ENCODE results near the gene SOAT1.
A peak's percentile ranks its signal among the peaks of the same experiment; 100 is the strongest.
"Not testable (repeated sequence)": the region's sequence is repeated elsewhere in the genome, so short reads cannot be mapped to it uniquely, and the experiment has no call there.

SOAT1 gene

DNA sequence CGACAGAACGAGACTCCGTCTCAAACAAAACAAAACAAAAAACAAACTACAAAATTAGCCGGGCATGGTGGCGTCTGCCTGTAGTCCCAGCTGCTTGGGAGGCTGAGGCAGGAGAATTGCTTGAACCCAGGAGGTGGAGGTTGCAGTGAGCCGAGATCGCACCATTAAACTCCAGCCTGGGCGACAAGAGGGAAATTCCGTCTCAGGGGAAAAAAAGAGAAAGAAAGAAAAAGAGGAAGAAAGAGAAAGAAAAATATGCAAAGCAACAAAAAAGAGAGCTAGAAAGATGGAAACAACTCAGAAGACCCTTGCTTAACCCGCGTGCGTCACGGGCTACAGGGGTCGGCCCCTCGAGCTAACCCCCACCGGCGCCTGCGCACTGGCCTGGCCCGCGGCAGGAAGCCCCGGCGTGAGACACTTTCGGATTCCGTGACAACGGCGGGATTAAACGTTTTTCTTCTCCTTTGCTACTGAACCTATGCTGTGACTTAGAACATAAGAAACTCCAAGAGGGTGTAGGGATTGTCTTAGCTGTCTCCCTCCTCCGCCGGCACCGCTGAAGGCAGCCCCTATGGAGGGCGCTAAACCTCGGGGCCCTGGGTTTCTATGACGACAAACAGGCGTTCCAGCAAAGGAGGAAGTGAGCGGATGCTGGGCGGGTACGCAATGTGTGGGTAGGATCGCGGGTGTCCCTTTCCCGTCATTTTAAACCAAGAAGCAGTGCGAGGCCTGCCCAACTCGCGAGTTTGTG is 71.9 kb downstream of the SOAT1 start, which contains the start of gene AXDND1:
Gene AXDND1 (plus strand): TSS at position 630 of the 751 bp plus-strand sequence. CDS start 539 bp downstream, outside the sequence.
- peak; percentile 85 to 96 (median 90) for DNase-seq

DNA sequence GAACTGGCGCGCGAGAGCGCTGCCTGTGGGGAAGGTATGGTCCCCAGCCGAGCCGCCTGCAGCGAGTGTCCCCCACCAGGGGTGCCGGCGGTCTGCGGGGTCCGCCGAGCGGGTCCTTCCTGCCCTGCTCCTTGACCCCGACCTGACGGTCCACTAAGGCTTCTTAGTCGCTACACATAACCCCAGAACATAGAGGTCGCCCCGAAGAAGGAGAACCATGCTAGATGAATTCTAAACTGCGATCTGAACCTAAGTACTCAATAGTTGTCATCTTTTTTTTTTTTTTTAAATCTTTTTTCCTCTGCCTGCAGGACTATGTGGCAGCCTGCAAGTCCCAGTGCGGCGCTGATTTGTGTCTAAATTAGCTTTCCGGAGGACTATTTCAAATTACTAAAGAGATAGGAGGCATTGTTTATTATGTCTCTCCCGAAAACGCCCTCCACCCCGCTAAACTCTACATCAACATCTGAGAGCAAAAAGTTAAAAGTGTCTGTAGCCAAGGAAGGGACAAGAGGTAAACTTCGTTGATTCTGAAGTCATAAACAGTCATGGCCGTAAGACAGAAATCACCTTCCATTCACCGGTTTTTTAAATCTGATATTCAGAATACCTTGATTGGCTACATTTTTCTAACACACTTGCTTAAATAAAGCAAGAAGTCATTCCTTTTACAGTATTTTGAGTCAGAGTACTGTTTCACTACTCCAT is 72.7 kb downstream of the SOAT1 start:
- DNase-seq = peak in 1 of 6 experiments; percentile 21

DNA sequence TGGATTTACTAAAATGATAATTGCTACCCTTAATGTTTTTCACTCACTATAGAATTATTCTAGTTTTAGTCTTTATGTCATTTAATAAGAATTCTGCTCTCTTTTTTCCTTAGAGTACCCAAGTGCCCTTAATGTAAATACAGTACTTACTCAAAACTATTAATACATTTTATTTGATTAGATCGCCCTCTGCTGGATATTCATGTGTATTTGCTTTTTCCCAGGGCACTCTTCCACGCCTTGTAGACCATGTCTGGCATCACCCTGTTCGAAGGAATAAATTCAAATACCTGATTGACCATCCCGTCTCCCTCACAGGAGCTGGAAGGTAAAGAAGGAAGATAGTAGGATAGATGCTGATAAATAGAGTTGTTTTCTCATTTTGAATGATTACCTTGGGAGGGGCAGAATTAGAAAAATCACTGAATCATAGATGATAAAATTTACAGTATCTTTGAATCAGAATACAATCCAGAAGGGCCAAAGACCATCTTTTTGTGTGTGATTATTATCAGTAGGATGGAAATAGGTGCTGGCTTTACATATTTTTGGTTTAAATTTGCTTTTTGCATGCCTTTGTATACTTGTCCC is 76.2 kb downstream of the SOAT1 start:
- peak in 5 of 6 experiments; percentile 1 to 80 (median 47) for DNase-seq

DNA sequence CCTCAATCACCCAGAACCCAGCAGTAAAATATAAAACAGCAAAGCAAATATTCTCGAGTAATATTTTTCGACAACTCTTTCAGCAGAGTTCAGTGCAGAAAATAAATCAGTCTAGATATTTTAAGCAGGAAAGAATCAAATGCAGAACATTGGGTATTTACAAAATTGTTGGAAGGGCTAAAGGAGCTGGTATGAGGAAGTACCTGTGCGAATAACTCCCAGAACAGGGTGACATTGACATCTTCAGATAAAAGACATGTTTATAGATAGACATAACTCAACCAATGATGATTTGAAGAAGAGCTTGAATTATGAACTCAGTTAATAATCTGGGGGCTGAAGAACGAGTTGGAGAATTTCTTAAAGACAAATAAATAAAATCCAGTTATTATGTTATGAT is 78.6 kb downstream of the SOAT1 start:
- DNase-seq = no peak

DNA sequence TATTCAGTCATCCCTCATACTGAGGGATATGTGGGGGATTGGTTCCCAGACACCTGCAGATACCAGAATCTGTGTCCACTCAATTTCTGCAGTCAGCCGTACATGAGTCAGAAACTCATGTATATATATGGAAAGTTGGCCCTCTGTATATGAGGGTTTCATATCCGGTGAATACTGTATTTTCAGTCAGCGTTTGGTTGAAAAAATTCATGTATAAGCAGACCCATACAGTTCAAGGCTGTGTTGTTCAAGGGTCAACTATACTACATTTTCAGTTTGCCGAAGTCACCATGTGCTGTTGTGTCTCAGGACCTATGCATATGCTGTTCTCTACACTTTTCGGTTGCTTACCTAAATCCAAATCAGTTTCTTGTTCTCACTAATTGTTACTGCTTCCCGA is 82.6 kb downstream of the SOAT1 start:
- no peak for DNase-seq

DNA sequence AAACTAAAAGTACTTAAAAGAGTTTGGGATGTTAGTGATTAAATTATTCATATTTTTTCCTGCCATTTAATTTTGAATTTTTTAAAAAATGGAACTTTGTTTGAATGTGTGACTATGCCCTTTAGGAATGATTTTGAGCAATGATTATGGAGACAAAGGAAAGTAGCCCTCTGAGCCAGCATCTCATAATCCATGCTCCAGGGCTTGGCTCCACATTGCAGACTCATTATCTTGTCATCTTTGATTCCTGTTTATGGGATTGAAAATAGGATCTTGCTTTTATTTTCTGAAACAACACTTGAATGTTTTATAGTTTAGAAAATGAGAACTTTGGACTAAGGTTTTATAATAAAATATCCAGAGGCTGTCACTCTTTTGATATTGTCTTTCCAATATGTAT is 86.7 kb downstream of the SOAT1 start:
- no peak for DNase-seq

DNA sequence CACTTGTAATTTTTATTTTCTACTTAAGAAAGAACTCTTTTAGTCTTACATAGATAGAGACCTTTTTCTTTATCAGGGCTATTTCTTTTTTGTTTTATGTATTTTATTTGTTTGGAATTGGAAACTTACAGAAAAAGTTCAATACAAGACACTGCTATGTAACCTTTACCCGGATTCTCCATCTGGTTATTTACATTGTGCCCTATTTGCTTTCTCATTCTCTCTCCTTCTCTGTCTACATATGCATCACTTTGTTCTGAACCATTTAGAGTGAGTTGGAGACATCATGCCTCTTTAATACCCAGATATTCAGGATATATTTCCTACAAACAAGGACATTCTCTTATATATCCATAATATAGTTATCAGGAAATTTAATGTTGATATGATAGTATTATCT is 90.4 kb downstream of the SOAT1 start:
- no peak for DNase-seq

DNA sequence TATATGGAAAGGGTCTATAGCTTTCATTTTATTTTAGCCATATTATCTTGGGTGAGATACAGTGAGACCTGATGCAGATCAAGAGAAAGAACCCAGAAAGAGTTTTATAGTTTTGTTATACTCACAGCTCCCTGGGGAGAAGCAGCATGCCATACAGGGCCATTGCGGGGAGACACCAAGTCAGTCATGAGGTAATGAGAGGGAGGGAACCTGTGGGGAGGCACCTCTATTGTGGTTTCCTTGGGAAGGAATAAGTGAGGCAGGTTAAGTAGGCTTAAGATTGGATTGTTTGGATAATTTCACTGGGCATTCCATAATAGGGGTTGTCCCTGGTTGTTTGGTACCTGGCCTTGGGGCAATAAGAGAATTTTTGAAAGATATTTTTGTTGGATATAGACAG is 91.9 kb downstream of the SOAT1 start:
- DNase-seq = no peak

DNA sequence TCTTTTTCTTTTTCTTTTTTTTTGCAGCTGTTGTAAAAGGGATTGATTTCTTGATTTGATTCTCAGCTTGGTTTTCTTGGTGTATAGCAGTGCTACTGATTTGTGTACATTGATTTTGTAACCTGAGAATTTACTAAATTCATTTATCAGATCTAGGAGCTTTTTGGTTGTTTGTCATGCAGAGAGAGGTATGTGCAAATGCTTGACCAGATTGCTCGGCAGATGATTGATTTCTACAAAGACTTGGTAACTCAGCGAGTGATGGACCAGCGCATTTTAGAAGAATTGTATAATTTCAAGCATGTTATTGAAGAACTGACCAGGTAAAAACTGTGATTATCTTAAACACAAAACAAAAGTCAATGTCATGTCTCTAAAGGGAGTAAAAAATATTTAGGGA is 100.1 kb downstream of the SOAT1 start:
- DNase-seq = no peak

DNA sequence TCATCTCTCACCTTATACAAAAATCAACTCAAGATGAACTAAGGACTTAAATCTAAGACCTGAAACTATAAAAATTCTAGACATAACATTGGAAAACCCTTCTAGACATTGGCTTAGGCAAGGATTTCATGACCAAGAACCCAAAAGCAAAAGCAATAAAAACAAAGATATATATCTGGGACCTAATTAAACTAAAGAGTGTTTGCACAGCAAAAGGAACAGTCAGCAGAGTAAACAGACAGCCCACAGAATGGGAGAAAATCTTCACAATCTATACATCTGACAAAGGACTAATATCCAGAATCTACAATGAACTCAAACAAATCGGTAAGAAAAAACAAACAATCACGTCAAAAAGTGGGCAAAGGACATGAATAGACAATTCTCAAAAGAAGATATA is 105.8 kb downstream of the SOAT1 start:
- DNase-seq = not testable (repeated sequence)
